ENCODE data around the gene PRKAG2. TPM values are rescaled to one million over a fixed set of nuclear protein-coding genes. Genes with fewer than 3 reads are reported as not detected.
"Not testable (repeated sequence)": the region's sequence is repeated elsewhere in the genome, so short reads cannot be mapped to it uniquely, and the experiment has no call there.

PRKAG2 gene
- total RNA-seq, 3 donors from 2014 or later: 42.4 to 48.5 (median 46.6) TPM

DNA sequence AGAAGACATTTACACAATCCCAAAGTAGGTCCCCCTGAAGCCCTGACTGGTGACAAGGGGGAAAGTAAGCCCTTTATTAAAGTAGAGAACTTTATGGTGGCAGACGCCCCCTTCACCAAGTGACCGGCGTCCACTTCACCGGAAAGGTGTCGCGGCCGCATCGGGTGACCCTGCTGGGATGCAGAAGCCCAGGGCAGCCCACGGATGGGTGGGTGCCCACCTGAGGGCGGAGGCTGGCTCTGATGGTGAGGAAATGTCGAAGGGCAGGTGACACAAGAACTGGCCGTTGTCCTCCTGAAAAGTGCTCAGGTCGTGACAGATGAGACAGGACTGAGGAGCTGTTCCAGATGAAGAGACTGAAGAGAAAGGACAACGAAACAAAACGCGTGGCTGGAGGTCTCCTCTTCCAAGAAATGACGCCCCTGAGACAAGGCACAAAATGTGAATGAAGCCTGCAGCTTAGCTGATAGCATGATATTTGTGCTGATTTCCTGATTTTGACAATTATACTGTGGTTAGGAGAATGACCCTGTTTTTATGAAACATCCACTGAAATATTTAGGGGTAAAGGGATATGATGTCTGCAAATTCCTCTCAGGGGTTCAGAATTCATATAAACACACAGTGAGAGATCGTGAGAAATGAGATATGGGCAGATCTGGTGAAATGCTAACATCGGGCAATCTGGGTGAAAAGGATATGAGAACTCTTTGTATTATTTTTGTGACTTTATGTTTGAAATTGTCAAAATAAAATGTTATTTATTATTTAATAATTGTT lies 123.9 kb downstream of the PRKAG2 start:
- TF ChIP-seq, protein P1, sequence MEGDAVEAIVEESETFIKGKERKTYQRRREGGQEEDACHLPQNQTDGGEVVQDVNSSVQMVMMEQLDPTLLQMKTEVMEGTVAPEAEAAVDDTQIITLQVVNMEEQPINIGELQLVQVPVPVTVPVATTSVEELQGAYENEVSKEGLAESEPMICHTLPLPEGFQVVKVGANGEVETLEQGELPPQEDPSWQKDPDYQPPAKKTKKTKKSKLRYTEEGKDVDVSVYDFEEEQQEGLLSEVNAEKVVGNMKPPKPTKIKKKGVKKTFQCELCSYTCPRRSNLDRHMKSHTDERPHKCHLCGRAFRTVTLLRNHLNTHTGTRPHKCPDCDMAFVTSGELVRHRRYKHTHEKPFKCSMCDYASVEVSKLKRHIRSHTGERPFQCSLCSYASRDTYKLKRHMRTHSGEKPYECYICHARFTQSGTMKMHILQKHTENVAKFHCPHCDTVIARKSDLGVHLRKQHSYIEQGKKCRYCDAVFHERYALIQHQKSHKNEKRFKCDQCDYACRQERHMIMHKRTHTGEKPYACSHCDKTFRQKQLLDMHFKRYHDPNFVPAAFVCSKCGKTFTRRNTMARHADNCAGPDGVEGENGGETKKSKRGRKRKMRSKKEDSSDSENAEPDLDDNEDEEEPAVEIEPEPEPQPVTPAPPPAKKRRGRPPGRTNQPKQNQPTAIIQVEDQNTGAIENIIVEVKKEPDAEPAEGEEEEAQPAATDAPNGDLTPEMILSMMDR (IDR thresholded peaks at IDR 0.05): no peak
- intact Hi-C loops (cut with DNase I, micrococcal nuclease): loop anchor here (10.0 kb wide), 2 partner anchors 298 to 388 kb away; no protein-coding TSS in a partner anchor
- Histone ChIP-seq H3K4me3 (no peak overlapping the region), H3K9me3 (no peaks in the 10 kb centered on the region), H3K36me3 (ENCODE audit: low read depth) (no peaks in the 10 kb centered on the region), H3K4me1 (ENCODE audit: low read depth) (peaks cover 19% of the 10 kb centered on the region)
- ATAC-seq: no peak
- no peak for DNase-seq

- TF ChIP-seq, protein P1 (IDR thresholded peaks at IDR 0.05): no peak
- DNase-seq: no peak
- Histone ChIP-seq H3K36me3 (ENCODE audit: low read depth) (no peaks in the 10 kb centered on the region), H3K9me3 (no peaks in the 10 kb centered on the region), H3K4me3 (no peak overlapping the region), H3K4me1 (ENCODE audit: low read depth) (peaks cover 19% of the 10 kb centered on the region)
- ATAC-seq: no peak
- intact Hi-C loops (cut with DNase I, micrococcal nuclease): loop anchor here (10.0 kb wide), 2 partner anchors 297 to 387 kb away; no protein-coding TSS in a partner anchor
Measured at GRCh38 chr7:151752037-151752436, 124.9 kb downstream of the PRKAG2 start.

DNA sequence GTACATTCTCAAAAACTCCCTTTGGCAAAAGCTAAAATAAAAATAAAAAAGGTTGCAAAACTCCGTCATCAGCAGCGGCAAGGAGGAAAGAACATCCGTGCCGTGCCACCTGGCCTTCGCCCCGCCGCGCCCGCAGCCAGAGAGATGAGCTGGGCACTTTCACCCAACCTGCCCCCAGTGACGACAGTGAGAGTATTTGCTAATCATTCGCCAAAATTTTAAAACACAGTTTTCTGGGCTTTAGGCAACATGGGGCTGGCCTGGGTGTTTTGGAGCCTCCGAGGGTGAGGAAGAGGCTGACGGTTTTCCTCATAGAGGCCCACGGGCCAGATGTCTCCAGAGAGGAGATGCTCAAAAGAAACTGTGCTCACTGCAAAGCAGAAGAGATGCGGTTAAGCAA lies 128.2 kb downstream of the PRKAG2 start:
- TF ChIP-seq, protein P1 (IDR thresholded peaks at IDR 0.05): no peak
- ATAC-seq (no peak), DNase-seq (peak in 1 of 3 donors; percentile 31)
- Histone ChIP-seq H3K4me1 (ENCODE audit: low read depth) (peaks cover 15% of the 10 kb centered on the region), H3K4me3 (no peak overlapping the region), H3K9me3 (no peaks in the 10 kb centered on the region), H3K36me3 (ENCODE audit: low read depth) (no peaks in the 10 kb centered on the region)
- intact Hi-C loops (cut with DNase I, micrococcal nuclease): no loop called here

DNA sequence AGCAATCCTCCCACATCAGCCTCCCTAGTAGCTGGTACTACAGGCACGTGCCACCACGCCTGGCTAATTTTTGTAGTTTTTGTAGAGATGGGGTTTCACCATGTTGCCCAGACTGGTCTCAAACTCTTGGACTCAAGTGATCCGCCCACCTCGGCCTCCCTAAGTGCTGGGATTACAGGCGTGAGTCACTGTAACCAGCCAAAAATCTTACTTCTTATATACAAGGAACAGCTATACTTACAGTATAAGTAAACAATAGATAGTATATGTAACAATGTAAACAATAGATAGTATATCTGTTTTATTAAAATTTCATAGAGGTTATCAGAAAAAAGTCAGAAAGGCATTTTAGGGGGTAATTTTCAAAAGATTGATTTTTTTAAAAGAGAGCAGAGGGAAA lies 128.9 kb downstream of the PRKAG2 start:
- H3K4me3 ChIP-seq; H3K9me3 ChIP-seq; H3K36me3 ChIP-seq (ENCODE audit: low read depth); ATAC-seq; DNase-seq; intact Hi-C loops (cut with DNase I, micrococcal nuclease): not testable (repeated sequence)
- H3K4me1 ChIP-seq (ENCODE audit: low read depth): peaks cover 15% of the 10 kb centered on the region

- Histone ChIP-seq H3K36me3 (ENCODE audit: low read depth) (no peaks in the 10 kb centered on the region), H3K9me3 (no peaks in the 10 kb centered on the region), H3K4me3 (no peak overlapping the region), H3K4me1 (ENCODE audit: low read depth) (peaks cover 15% of the 10 kb centered on the region)
- intact Hi-C loops (cut with DNase I, micrococcal nuclease): no loop called here
- ATAC-seq (no peak), DNase-seq (peak in 1 of 3 donors; percentile 47)
- TF ChIP-seq, protein P1 (IDR thresholded peaks at IDR 0.05): no peak
Measured at GRCh38 chr7:151745706-151746105, 131.2 kb downstream of the PRKAG2 start.

All from mucosa of descending colon (tissue), 3 donors.